DMS79 treated with DMSO at 0.1 percent for 48 hours (cell line): ENCODE measurements around the gene ASCC1.
"Not testable (repeated sequence)": the region's sequence is repeated elsewhere in the genome, so short reads cannot be mapped to it uniquely, and the experiment has no call there.

Experiments
- DNase-seq: peaks from one replicate; lab custom pipeline; 2025; lab: John Stamatoyannopoulos, UW

The ASCC1 gene

GRCh38 chr10:72170263-72170662 is 45.8 kb downstream of the ASCC1 start:
- peak; percentile 24 for DNase-seq

GRCh38 chr10:72167118-72167517 is 49.0 kb downstream of the ASCC1 start:
- no peak for DNase-seq

- no peak for DNase-seq
Observed at GRCh38 chr10:72164617-72165016, 51.5 kb downstream of the ASCC1 start.

- DNase-seq, result no peak
Observed at GRCh38 chr10:72162978-72163377, 53.1 kb downstream of the ASCC1 start.

- no peak for DNase-seq
Observed at GRCh38 chr10:72158176-72158575, 57.9 kb downstream of the ASCC1 start.

- no peak for DNase-seq
Observed at GRCh38 chr10:72156223-72156622, 59.9 kb downstream of the ASCC1 start.

- DNase-seq, result no peak
Observed at GRCh38 chr10:72152286-72152685, 63.8 kb downstream of the ASCC1 start.

- DNase-seq, result not testable (repeated sequence)
Observed at GRCh38 chr10:72150746-72151478, 65.2 kb downstream of the ASCC1 start.

- not testable (repeated sequence) for DNase-seq
Observed at GRCh38 chr10:72147324-72147584, 68.8 kb downstream of the ASCC1 start.

- no peak for DNase-seq
Observed at GRCh38 chr10:72146559-72147323, 69.3 kb downstream of the ASCC1 start.

GRCh38 chr10:72146071-72146470 is 70.0 kb downstream of the ASCC1 start:
- DNase-seq, result no peak

GRCh38 chr10:72145657-72146056 is 70.4 kb downstream of the ASCC1 start:
- no peak for DNase-seq

- no peak for DNase-seq
Observed at GRCh38 chr10:72140850-72141249, 75.2 kb downstream of the ASCC1 start.

GRCh38 chr10:72140174-72140573 is 75.9 kb downstream of the ASCC1 start:
- no peak for DNase-seq

GRCh38 chr10:72137583-72137982 is 78.5 kb downstream of the ASCC1 start:
- no peak for DNase-seq

GRCh38 chr10:72136225-72136624 is 79.9 kb downstream of the ASCC1 start:
- not testable (repeated sequence) for DNase-seq

- DNase-seq, result no peak
Observed at GRCh38 chr10:72134785-72135767, 81.0 kb downstream of the ASCC1 start.

- DNase-seq, result no peak
Observed at GRCh38 chr10:72133517-72133916, 82.6 kb downstream of the ASCC1 start.

- DNase-seq, result no peak
Observed at GRCh38 chr10:72132854-72133253, 83.2 kb downstream of the ASCC1 start.

- no peak for DNase-seq
Observed at GRCh38 chr10:72127571-72127970, 88.5 kb downstream of the ASCC1 start.

GRCh38 chr10:72126872-72127232 is 89.2 kb downstream of the ASCC1 start:
- no peak for DNase-seq

GRCh38 chr10:72126184-72126871 is 89.7 kb downstream of the ASCC1 start:
- no peak for DNase-seq
